NT2/D1 (cell line): ENCODE results near the gene GNG3.

Experiments
- YY1 ChIP-seq: IDR thresholded peaks from 2 replicates; pipeline ENCODE4 v1.6.1; 2011; ENCODE audit not compliant: insufficient read length, insufficient read depth
- ZNF274 ChIP-seq: IDR thresholded peaks from 2 replicates; pipeline ENCODE4 v1.6.1; 2011; ENCODE audit warnings: mild to moderate bottlenecking, low read depth, low read length

GRCh38 chr11:62687508-62688396, 19.7 kb upstream of the GNG3 start:
- TF ChIP-seq ZNF274, result no peak
- no peak for TF ChIP-seq YY1
